GM12872 (cell line): ENCODE data around the gene MRTFA.

ENCODE experiments used
- TF ChIP-seq, protein P1 (sequence below): IDR thresholded peaks from 3 replicates; pipeline ENCODE4 v1.5.1; 2011; ENCODE audit warnings: low read depth, mild to moderate bottlenecking, low read length, moderate library complexity; ENCODE audit not compliant: insufficient read depth

Gene MRTFA

DNA sequence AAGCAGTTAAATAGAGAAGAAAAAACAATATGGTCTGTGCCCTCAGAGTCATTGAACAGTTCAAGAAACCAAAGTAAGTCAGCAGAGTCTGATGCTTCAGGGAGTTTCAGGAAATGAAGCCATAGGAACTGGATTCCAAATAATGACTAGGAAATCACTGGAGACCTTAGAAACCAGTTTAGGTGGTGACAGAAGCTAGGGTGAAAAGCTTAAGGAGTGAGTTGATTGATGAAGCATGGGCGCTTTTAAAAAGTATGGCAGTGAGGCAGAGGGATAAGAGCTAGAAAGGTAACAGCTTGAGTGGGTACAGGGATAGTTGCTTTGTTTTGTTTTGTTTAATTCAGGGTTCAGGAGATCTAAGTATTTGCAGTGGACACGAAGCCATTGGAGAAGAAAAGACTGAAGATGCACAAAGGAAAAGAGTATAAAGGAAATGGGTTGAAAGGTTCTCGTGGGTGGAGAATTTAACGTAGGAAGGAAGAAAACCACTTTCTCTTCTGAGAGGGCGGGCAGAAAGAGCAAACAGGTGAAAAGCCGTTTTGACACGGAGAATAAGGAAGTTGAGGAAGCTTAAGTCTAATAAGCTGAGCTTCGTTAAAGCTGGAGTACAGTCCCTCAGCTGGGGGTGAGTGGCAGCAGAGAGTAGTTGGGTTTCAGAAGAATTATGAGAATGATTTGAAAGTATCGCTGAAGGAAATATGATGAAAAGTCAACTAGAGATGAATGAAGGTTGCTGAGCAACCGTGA is 251.3 kb downstream of the MRTFA start:
- TF ChIP-seq, protein P1, sequence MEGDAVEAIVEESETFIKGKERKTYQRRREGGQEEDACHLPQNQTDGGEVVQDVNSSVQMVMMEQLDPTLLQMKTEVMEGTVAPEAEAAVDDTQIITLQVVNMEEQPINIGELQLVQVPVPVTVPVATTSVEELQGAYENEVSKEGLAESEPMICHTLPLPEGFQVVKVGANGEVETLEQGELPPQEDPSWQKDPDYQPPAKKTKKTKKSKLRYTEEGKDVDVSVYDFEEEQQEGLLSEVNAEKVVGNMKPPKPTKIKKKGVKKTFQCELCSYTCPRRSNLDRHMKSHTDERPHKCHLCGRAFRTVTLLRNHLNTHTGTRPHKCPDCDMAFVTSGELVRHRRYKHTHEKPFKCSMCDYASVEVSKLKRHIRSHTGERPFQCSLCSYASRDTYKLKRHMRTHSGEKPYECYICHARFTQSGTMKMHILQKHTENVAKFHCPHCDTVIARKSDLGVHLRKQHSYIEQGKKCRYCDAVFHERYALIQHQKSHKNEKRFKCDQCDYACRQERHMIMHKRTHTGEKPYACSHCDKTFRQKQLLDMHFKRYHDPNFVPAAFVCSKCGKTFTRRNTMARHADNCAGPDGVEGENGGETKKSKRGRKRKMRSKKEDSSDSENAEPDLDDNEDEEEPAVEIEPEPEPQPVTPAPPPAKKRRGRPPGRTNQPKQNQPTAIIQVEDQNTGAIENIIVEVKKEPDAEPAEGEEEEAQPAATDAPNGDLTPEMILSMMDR, result peak; percentile 24; the same call in 1 of the 3 replicates

DNA sequence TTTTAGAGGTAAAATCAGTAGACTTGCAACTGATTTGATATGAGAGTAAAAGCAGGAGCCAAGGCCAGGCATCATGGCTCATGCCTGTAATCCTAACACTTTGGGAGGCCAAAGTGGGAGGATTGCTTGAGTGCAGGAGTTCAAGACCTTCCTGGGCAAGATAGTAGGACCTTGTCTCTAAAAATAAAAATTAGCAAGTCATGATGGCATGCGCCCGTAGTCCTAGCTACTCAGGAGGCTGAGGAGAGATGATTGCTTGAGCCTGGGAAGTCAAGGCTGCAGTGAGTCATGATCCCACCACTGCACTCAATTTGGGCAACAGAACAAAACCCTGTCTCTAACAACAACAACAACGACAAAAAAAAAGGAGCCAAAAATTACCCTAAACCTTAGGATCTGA is 252.6 kb downstream of the MRTFA start:
- TF ChIP-seq, protein P1, result no peak

DNA sequence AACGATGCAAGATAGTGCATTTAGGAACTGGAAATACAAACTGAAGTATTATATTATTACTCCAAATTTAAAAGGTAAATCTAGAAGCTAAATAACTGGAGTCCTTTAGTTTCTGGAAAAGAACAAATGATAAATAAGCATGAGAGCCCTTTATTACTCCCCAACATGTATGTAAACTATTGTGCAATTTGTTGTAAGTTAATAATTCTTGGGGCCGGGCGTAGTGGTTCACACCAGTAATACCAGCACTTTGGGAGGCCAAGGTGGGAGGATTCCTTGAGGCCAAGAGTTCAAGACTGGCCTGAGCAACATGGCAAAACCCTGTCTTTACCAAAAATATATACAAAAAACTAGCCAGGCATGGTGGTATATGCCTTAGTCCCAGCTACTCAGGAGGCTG is 255.1 kb downstream of the MRTFA start:
- TF ChIP-seq, protein P1, result no peak

- TF ChIP-seq, protein P1, result no peak
These were observed 258.6 kb downstream of the MRTFA start for GRCh38 chr22:40377931-40378330.

GRCh38 chr22:40376149-40376548 is 260.4 kb downstream of the MRTFA start:
- TF ChIP-seq, protein P1, result no peak

GRCh38 chr22:40374567-40374966 is 262.0 kb downstream of the MRTFA start:
- TF ChIP-seq, protein P1, result no peak

DNA sequence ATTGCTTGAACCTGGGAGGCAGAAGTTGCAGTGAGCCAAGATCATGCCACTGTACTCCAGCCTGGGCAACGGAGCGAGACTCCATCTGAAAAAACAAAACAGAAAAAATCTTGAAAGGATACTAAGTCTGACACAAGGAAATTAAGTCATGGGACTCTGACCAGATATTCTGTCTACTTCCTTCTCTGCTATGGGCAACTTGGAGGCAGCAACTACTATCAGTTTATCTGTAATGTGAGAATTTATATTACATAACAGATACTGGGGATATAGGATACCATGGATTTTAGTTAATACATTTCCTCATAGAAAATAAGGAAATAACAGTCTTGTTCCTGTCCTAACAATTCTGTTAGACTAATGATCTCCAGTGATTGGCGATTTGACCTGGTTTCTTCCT is 267.7 kb downstream of the MRTFA start:
- TF ChIP-seq, protein P1, result no peak
